Kidney glomerular epithelial cell (primary cell): ENCODE measurements around the gene LSM10.

ENCODE experiments used
- DNase-seq: peaks from one replicate; lab custom pipeline; 2025; lab: John Stamatoyannopoulos, UW

Gene LSM10

DNA sequence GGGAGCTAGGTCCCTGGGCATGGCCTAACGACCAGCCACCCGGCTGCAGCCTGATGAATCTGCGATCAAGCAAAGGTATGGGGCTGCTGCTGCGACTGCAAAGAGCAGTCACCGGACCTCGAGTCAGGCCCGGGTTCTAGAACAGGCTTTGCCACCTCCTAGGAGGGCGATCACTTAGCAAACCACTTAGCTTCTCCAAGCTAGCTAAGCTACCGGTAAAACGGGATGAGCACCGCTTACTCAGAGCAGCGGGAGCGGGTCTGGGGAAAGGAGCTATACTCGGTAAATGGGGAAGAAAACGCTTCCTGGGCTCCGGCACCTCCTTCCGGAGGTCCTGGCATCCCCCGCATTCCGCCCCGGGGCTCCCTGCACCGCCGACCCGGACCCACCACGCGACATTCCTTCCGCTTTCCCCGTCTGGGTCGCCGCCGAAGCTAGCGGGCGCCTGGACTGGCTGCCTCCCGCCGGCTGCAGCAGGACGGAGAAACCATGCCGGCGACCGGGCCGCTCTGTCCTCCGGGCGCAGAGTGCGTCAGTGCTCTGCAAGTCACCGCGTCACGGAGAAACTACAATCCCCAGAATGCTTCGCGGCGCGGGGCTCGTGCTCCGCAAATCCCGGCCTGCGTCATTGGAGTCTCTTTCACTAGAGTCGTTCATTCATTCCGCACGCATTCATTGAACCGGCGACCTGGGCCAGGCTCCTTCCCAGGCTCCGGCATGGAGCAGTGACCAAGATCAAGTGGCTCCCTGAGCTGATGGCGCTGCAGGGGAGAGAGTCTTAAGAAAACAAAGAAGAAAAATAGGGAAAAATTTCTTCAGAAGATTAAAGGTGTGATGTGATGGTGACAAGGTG, at the start of gene LSM10:
LSM10 (minus strand) TSS at position 531 of the 853 bp plus-strand sequence. CDS start 3,779 bp downstream, outside the sequence.
- DNase-seq = peak; percentile 89

DNA sequence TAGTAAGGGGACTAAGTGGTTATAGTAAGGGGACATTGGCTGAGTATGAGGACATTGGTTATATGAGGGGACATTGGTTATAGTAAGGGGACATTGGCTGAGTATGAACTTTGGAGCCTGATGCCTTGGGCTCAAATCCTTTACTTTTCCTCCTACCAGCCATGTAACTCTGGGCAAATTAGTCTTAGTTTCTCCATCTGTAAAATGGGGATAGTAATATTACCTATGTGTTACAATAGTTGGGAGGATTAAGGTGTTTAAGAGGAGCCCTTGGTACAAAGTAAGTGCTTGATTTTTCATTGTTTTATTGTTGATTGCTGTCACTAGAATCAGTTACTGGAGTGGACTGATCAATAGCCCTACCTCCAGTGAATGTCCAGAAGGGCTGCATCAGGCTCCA, 49.7 kb upstream of the LSM10 start:
- no peak for DNase-seq

DNA sequence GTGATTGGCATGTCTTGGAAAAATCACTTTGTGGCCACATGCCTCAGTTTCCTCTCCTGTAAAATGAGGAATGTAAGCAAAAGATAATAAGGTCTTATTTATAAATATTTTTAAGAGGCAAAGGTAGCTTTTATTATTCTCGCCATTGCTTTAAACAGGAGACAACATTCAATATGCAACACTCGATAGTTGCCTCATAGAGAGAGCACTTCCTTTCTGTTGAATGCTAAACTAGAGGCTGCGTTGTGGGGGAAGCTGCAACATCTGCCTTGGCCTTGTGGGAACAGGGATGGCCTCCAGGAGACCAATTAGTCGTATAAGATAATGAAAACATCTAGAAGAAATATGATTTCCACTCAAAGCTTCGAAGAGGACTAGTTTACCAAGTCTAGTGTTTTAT, 49.0 kb upstream of the LSM10 start:
- no peak for DNase-seq

DNA sequence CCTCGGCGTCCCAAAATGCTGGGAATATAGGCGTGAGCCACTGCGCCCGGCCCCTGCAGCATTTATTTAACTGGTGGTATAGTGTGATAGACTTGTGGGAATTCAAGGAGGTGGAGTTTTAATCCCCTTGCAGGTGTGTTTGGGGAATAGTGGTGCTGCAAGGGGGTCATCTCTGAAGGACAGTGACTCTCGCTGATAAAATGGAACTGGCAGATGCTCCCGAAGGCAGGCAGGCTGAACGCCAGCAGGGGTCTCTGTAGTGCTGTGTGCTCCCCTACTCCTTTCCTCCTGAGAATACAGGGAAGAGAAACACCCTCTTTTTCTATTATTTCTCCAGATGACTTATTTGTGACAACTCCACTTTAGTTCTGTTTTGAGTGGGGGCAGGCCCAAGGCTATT, 48.6 kb upstream of the LSM10 start:
- no peak for DNase-seq

DNA sequence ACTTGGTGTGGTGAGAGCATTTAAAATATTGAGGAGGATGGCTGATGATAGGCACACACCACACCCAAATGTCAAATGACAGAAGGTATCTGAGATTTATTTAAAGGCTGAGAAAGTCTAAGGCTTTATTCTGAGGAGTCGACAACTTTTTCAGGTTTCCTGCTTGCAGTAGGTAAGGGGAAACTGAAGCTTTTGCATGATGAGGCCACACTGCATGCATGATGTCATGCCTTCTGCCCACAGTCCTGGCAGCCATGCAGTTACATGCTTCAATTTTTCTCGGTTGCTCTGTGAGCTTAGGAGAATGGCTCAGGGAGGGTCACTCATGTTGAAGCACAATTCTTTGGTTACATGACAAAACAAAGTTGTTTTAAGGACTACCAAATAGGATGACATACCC, 45.6 kb upstream of the LSM10 start:
- DNase-seq = no peak

DNA sequence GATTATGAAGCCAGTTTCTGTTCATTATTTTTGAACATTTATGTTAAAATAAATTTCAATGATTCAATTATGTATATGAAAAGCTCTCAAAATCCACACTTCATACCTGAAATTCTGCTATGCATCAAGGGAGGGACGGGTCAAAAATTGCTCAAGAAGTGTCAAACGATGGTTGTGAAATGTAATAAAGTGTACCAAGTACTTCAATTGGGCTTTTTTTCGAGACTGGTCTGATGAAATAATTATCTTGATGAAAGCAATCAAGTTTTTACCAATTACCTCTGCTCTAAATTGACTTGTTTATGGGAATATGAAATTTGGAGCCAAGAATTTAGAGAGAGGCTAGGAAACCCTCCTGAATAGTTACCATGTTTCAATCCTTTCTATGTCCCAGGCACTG, 44.6 kb upstream of the LSM10 start:
- no peak for DNase-seq

DNA sequence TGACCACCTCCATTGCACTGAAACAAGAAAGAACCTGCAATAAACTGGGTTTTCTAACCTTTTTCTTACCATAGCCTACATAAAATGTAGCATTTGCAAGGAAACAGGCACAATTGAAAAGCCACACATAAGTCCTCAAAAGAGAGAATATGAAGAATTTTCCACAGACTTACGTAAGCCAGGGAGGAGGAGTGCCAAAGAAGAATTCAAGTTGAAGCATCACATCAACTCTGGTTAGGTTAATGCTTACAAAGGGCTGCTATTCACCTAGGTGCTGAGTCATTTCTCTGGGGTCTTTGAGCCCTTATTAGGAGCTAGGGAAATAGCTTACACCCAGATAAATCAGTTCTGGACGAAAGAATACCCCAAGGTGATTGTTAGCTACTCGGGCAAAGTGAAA, 42.9 kb upstream of the LSM10 start:
- no peak for DNase-seq

DNA sequence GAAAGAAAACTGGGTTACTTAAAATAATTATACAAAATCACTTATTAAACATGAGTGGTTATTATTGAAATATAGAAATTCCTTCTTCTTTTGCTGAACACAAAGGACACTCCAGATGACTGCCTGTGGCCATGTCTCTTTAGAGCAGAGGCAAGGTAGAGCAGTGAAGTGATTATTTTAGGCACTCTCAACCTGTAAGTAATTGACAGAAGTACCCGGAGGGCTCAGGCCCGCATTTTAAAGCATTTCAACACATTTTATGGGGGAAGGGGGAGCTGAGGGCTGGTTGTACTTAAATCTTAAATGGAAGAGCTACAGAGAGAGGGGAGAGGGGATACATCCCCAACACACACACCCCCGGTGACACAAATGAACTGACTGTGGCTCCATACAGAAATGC, 42.3 kb upstream of the LSM10 start:
- DNase-seq = no peak

DNA sequence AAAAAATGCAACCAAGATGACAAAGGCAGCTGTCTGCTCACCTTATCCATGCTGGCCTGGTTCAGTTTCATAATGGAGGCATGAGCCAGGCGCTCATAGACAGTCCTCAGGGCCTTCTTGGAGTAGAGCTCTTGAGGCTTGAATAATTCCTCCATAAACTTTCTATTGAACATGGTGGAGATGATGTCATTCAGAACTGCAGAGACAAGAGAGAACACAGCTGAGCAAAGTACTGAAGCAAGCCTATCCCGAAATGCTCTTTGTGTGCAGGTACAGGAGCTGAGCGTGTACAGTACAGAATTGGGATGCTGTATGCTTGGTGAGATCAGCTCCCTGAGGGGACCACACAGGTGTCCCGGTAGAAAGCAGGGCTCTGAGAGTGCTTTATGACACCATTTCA, 41.0 kb upstream of the LSM10 start:
- no peak for DNase-seq

DNA sequence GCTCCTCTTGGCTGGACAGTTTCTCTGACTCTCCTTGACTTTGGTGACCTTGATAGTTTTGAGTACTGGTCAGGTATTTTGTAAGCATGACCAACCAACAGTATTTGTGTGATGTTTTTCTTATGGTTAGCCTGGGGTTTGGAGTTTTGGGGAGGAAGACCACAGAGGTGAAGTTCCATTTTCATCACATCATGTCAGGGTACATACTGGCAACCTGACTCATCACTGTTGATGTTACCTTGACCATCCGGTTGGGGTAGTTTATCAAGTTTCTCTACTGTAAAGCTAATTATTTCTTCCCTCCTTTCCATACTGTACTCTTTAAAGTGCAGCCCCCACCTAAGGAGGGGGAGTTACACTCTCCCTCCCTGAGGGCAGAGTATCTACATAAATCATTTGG, 39.1 kb upstream of the LSM10 start:
- DNase-seq = peak; percentile 84

DNA sequence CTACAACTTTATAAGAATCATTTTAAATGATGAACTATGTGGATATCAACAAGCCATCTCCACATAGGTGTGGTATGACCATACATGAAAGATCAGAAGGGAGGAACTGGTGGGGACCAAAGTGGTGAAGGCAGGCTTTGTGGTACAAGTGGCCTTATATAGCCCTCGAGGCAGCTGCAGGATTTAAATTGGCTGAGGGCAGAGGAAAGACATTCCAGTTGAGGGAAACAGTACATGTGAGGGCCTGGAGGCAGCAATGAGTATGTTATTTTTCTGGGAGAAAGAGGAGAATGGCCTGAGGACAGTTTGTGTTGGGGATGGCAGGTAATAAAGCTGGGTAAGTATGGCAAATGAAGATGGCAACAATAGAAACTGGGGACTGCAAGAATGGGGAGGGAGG, 35.4 kb upstream of the LSM10 start:
- no peak for DNase-seq

DNA sequence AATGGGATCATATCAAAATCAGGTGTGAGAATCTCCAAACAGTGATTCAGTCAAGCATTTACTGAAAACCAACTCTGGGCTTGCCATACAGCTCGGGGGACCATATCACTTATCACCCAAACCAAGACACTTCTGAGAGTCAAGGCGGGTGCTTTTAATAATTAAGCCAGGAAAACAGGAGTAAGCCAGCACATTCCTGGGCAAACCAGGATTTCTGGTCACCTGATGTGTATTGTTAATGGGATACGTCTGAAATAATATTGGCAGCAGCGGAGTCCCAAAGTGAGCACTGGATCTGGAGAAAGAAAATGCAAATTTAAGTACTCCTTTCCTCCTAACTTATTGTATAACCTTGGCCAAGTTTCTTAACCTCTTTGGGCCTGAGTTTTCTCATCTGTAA, 34.9 kb upstream of the LSM10 start:
- DNase-seq = peak; percentile 26

DNA sequence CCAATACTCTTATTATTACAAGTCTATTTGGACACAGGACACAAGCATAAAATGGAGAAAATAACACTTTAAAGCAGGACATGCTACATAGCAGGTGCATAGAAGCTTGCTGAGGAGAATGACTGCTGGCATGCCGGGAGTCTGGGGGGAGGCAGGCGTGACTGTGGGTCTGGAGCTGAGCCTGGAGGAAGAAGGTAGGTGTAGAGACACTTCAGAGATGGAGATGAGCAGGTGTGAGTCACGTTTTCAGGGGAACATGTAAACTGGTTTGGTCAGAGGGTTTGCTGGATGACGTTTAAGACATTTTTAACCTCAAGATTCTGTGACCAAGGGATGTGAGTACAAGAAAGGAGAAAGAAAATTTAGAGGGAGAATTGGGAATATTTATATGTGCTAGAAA, 28.1 kb upstream of the LSM10 start:
- no peak for DNase-seq

DNA sequence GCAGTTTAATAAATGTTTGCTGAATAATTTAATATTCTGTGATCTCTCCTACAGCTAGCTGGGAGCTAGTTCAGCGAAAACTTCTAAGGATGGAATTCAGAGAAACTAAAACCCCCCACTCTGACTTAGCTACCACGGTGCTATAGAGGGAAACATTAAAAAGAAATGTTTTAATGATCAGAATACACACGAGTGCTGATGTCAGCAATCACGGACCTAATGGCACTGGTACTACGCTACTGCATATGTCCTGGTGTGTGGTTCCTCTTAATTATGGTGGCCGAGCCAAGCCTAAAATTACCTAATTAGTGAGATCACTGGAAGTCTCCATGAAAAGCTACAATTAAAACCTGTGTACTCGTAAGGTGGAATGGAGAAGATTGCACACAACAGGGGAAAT, 23.9 kb upstream of the LSM10 start:
- DNase-seq = no peak

DNA sequence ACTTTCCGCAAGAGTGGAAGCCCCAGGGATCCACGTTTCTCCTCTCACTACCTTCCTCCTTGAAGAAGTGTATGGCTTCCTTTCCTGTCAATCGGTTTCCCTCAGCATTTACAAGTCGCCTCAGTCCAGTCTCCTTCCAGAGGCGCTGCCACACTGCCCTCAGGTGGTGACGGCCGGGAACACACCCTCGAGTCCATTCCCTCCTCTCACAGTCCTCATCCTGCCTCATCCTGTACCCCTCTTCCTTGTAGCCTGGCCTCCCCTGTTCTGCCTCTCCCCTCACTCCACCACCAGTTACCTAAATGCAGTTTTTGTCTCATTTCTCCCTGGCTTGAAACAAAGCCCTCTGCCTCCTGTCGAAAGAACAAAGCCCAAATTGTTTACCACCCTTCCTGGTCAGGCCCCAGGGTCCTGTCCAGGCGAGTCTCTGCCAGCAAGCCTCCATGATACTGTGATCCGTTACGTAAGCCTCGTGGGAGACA, 23.2 kb upstream of the LSM10 start:
- peak; percentile 83 for DNase-seq

DNA sequence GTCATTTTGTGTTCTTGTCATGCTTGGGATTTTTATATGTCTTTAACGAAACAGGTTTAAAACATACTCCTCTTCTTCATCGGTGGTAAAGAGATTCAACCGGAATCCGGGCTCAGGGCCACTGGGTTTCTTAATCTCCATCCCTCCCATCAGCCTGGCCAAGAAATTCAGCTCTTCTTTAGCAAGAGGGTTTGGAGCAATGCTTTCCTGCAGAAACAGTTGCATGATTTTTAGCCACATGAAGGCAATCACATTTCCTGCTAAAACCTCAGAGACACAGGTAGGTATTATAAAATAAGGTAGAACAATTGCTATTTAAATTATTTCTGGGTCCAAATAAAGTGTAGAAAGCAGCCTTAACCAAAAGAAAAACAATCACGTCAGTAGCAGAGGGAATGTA, 22.7 kb upstream of the LSM10 start:
- DNase-seq = no peak

DNA sequence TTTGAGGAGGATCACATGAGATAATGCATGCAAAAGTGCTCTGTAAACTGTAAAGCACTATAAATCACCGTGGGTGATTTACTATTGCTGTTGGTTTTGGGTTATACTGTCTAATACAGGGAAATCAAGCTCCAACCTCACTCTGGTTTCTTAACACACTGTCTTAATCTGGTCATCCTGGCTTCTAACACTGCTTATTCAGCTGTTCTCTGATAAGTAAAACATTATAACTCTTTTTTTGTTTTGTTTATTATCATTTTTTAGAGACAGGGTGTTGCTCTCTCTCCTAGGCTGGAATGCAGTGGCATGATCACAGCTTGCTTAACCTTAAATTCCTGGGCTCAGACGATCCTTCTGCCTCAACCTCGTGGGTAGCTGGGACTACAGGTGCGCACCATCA, 21.9 kb upstream of the LSM10 start:
- no peak for DNase-seq

DNA sequence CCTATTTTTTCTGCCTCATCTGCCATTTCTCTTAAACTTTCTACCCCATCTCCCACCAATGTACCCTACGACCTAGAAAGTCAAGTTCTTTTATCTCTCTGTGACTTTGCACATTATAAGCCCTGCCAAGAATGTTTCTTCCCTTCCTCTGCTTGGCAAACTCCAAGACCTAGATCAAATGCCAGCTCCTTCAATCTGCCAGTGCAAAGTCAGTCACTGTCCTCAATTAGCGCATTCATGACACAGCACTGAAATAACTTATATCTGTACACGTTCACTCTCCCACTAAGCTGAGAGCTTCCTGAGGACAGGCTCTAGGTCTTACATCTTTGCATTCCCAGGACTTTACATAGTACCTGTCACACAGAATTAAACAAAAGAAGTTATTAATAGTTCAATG, 21.4 kb upstream of the LSM10 start:
- no peak for DNase-seq

DNA sequence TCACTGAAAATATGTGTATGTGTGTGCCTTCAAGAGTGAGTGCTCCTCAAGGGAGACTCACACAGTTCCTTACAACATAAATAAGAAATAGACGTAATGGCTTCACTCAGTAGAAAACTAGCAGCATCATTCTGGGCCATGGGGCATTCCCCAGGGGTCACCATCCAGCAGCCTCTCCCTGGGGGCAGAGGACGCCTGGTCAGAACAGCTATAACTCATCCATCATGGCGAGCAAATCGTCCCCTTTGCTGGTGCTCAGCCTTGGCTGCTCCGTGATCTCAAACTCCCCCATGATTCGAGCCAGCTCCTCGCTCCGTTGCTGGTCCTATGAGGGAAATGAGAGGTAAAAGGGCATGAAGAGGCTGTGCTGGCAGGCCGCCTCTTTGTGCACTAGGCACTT, 20.2 kb upstream of the LSM10 start:
- no peak for DNase-seq

DNA sequence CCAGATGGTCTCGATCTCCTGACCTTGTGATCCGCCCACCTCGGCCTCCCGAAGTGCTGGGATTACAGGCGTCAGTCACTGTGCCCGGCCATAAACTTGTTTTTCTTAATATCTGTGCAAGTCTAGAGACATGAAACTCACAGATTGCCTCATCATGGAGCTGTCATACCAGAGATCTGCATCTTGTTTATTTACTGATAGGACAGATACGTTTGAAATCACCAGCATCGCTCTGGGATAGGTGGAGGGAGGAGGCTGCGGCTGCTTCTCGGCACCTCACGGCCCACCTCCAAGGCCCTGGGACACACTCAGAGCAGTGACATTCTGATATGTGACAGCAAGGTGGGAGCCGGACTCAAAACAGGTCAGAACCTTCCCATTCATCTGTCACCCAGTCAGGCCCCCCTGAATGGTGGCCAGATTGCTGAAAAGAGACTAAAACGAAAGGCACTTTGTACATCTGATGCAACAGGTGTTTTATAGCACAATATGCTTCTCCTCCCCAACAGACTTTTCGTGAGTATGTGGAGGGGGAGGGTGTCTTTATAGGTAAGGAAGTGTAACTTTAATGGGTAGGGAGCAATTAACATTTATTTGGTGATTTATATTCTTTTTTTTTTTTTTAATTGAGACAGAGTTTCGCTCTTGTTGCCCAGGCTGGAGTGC, 18.1 kb upstream of the LSM10 start:
- DNase-seq = no peak

DNA sequence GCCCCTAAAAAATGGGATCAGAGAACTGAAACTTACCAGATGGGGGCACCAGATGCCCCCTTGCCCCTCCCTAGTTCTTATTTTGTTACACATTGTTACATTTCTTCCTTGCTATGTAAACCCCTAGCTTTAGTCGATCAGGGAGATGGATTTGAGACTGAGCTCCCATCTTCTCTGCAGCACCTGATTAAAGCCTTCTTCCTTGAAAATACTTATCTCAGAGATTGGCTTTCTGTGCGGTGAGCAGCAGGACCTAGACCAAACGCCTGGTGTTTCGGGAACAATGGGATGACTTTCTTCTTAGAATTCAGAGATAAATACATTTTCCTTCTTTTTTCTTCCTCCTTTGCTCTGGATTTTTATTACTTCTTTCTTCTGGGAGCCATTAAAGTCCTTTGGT, 16.7 kb upstream of the LSM10 start:
- no peak for DNase-seq

DNA sequence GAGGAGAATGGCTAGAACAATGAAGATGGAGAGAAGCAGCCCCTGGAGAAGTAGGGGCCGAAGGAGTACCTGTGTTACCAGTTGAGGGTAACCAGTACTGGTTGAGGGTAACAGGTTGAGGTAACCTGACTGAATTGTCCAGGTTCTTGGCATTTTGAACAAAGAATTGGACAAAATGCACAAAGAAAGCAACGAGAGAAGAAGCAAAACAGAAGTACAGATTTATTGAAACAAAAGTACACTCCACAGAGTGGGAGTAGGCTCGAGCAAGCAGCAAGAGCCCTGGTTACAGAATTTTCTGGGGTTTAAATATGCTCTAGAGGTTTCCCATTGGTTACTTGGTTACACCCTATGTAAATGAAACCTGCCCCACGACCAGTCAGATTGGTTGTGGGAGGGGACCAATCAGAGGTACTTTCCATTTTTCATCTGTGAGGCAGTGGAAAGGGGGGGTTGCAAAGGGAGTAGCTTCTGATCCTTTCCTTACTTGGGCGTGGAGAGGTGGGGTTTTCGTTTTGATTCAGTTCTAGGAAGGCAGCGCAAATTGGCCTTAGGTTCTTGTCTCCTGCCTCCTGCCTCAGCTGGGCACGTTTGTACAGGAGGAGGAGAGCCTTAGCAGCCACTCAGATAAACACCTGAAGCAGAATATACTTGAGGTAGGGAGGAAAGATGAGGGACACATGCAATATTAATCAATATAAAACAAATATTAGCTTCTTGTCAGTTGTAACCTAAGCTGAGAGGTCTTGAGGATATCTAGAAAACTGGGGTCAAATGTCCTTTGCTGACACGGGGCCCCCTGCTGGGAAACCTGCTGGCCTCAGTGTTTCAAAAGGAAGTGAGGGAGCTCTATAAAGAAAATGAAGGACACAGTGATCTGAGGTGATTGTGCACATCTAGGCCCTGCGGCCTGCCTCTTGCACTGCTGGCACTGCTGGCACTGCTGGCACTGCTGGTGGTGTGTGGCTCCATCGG, 14.3 kb upstream of the LSM10 start:
- DNase-seq = no peak
